ENCODE measurements around the gene GALP. TPM values are rescaled to one million over a fixed set of nuclear protein-coding genes. Genes with fewer than 3 reads are reported as not detected.

GALP gene
- total RNA-seq, 1 experiment from 2014 or later: not detected

- Mint-ChIP-seq H3K27me3 (ENCODE audit: insufficient read depth, unreplicated experiment) (no peaks in the 10 kb centered on the region), H3K9me3 (ENCODE audit: unreplicated experiment) (no peaks in the 10 kb centered on the region), H3K4me1 (ENCODE audit: insufficient read depth, unreplicated experiment) (peaks cover 36% of the 10 kb centered on the region), H3K27ac (ENCODE audit: low read depth, unreplicated experiment) (peak overlapping the region; percentile 7), H3K36me3 (ENCODE audit: insufficient read depth, unreplicated experiment) (no peaks in the 10 kb centered on the region), H3K4me3 (ENCODE audit: unreplicated experiment) (no peak overlapping the region)
- no TSS peak for BruUV-seq (replicated peaks)
- no peak for TF ChIP-seq CTCF (IDR thresholded peaks at IDR 0.05; ENCODE audit: unreplicated experiment)
- ChIA-PET CTCF (interaction anchor here (0.6 to 2.5 kb wide), 5 partner anchors 32 to 163 kb away, joined by 3 to 7 read pairs (median 5); no protein-coding TSS in a partner anchor), POLR2A (interaction anchor here (1.1 to 1.4 kb wide), 2 partner anchors 15 to 46 kb away, joined by 3 read pairs; no protein-coding TSS in a partner anchor)
- intact Hi-C loops (cut with micrococcal nuclease): no loop called here
- DNase-seq (ENCODE audit: unreplicated experiment): no peak
Measured at GRCh38 chr19:56137405-56137804, 38.4 kb upstream of the GALP start.

- Mint-ChIP-seq H3K36me3 (ENCODE audit: insufficient read depth, unreplicated experiment) (no peaks in the 10 kb centered on the region), H3K4me1 (ENCODE audit: insufficient read depth, unreplicated experiment) (peaks cover 36% of the 10 kb centered on the region), H3K27me3 (ENCODE audit: insufficient read depth, unreplicated experiment) (no peaks in the 10 kb centered on the region), H3K9me3 (ENCODE audit: unreplicated experiment) (no peaks in the 10 kb centered on the region), H3K4me3 (ENCODE audit: unreplicated experiment) (peak overlapping the region; percentile 49), H3K27ac (ENCODE audit: low read depth, unreplicated experiment) (peak overlapping the region; percentile 7)
- intact Hi-C loops (cut with micrococcal nuclease): no loop called here
- ChIA-PET CTCF (interaction anchor here (0.7 to 2.5 kb wide), 4 partner anchors 36 to 269 kb away, joined by 4 to 7 read pairs (median 5); no protein-coding TSS in a partner anchor), POLR2A (interaction anchor here (0.6 to 1.4 kb wide), 4 partner anchors 16 to 1487 kb away, joined by 3 read pairs; partner anchors contain the start of gene ZSCAN5A)
- peak; percentile 45 for DNase-seq (ENCODE audit: unreplicated experiment)
- TF ChIP-seq CTCF (IDR thresholded peaks at IDR 0.05; ENCODE audit: unreplicated experiment): no peak
- no TSS peak for BruUV-seq (replicated peaks)
Measured at GRCh38 chr19:56138069-56138468, 37.7 kb upstream of the GALP start.

GRCh38 chr19:56139847-56140582 is 35.8 kb upstream of the GALP start:
- TSS peak; percentile 76 for BruUV-seq (replicated peaks)
- Mint-ChIP-seq H3K27me3 (ENCODE audit: insufficient read depth, unreplicated experiment) (no peaks in the 10 kb centered on the region), H3K27ac (ENCODE audit: low read depth, unreplicated experiment) (peak overlapping the region; percentile 86), H3K4me3 (ENCODE audit: unreplicated experiment) (peak overlapping the region; percentile 83), H3K9me3 (ENCODE audit: unreplicated experiment) (no peaks in the 10 kb centered on the region), H3K4me1 (ENCODE audit: insufficient read depth, unreplicated experiment) (peaks cover 36% of the 10 kb centered on the region), H3K36me3 (ENCODE audit: insufficient read depth, unreplicated experiment) (no peaks in the 10 kb centered on the region)
- ChIA-PET POLR2A (interaction anchor here (1.0 to 2.0 kb wide), 6 partner anchors 8 to 113 kb away, joined by 3 to 10 read pairs (median 7); partner anchors contain the start of gene ZNF787), CTCF (interaction anchor here (2.5 kb wide), 1 partner anchor 64 kb away, joined by 7 read pairs; no protein-coding TSS in a partner anchor)
- no peak for DNase-seq (ENCODE audit: unreplicated experiment)
- TF ChIP-seq CTCF (IDR thresholded peaks at IDR 0.05; ENCODE audit: unreplicated experiment): no peak
- intact Hi-C loops (cut with micrococcal nuclease): loop anchor here (1.0 to 5.0 kb wide), 5 partner anchors 19 to 1678 kb away; partner anchors contain the start of genes LENG9 and ZNF787
